H9 (cell line): ENCODE results near the gene MAP7. TPM values are rescaled to one million over a fixed set of nuclear protein-coding genes. Genes with fewer than 3 reads are reported as not detected.

ENCODE experiments used
- DNase-seq: peaks from one replicate; pipeline ENCODE4 v3.0.0-alpha.2; 2017
- H2AFZ ChIP-seq: one replicate; pipeline ENCODE4 v1.6.1; 2013; ENCODE audit warnings: mild to moderate bottlenecking, low read length, control low read depth, moderate library complexity
- H2AK5ac ChIP-seq: 2 replicates; pipeline ENCODE4 v1.6.1; 2013; ENCODE audit warnings: low read length, control low read depth, mixed read lengths; ENCODE audit not compliant: insufficient read length
- H2BK120ac ChIP-seq: one replicate; pipeline ENCODE4 v1.6.1; 2013; ENCODE audit warnings: low read depth, mild to moderate bottlenecking, low read length, control low read depth, inconsistent platforms; ENCODE audit not compliant: poor library complexity, severe bottlenecking
- H2BK12ac ChIP-seq: 2 replicates; pipeline ENCODE4 v1.6.1; 2013; ENCODE audit warnings: low read length, control low read depth, mixed read lengths, low read depth; ENCODE audit not compliant: insufficient read length
- H2BK15ac ChIP-seq: 2 replicates; pipeline ENCODE4 v1.6.1; 2013; ENCODE audit warnings: low read depth, low read length, control low read depth
- H2BK20ac ChIP-seq: one replicate; pipeline ENCODE4 v1.6.1; 2013; ENCODE audit warnings: low read depth, mild to moderate bottlenecking, low read length, control low read depth, inconsistent platforms; ENCODE audit not compliant: poor library complexity, severe bottlenecking
- H2BK5ac ChIP-seq: 2 replicates; pipeline ENCODE4 v1.6.1; 2013; ENCODE audit warnings: low read length, control low read depth, mixed read lengths; ENCODE audit not compliant: insufficient read length
- H3K14ac ChIP-seq: 2 replicates; pipeline ENCODE4 v1.6.1; 2013; ENCODE audit warnings: low read length, control low read depth; ENCODE audit not compliant: insufficient read depth
- H3K18ac ChIP-seq: 2 replicates; pipeline ENCODE4 v1.6.1; 2013; ENCODE audit warnings: low read depth, mild to moderate bottlenecking, mixed read lengths, low read length, control low read depth; ENCODE audit not compliant: insufficient read length
- H3K23ac ChIP-seq: 2 replicates; pipeline ENCODE4 v1.6.1; 2013; ENCODE audit warnings: low read length, control low read depth, mixed read lengths, low read depth; ENCODE audit not compliant: insufficient read length
- H3K23me2 ChIP-seq: 2 replicates; pipeline ENCODE4 v1.6.1; 2013; ENCODE audit warnings: low read depth, mild to moderate bottlenecking, mixed read lengths, low read length, control low read depth; ENCODE audit not compliant: insufficient read length, poor library complexity, severe bottlenecking
- H3K27ac ChIP-seq: 2 replicates; pipeline ENCODE4 v1.5.1; 2013; ENCODE audit warnings: low read length, control low read depth, mixed read lengths, low read depth; ENCODE audit not compliant: insufficient read length
- H3K27me3 ChIP-seq: 2 replicates; pipeline ENCODE4 v1.6.1; 2013; ENCODE audit warnings: low read length, control low read depth, inconsistent platforms; ENCODE audit not compliant: insufficient read depth
- H3K4ac ChIP-seq: 2 replicates; pipeline ENCODE4 v1.6.1; 2013; ENCODE audit warnings: low read depth, mild to moderate bottlenecking, control low read depth, inconsistent platforms, low read length, moderate library complexity
- H3K4me1 ChIP-seq: 2 replicates; pipeline ENCODE4 v1.6.1; 2013; ENCODE audit warnings: low read length, control low read depth, inconsistent platforms; ENCODE audit not compliant: insufficient read depth
- H3K4me2 ChIP-seq: 2 replicates; pipeline ENCODE4 v1.6.1; 2013; ENCODE audit warnings: low read length, control low read depth, mixed read lengths; ENCODE audit not compliant: insufficient read length, insufficient read depth
- H3K56ac ChIP-seq: 2 replicates; pipeline ENCODE4 v1.6.1; 2013; ENCODE audit warnings: low read depth, mild to moderate bottlenecking, mixed read lengths, low read length, control low read depth; ENCODE audit not compliant: insufficient read length
- H3K79me1 ChIP-seq: 2 replicates; pipeline ENCODE4 v1.6.1; 2013; ENCODE audit warnings: low read depth, mild to moderate bottlenecking, moderate library complexity, low read length, control low read depth, inconsistent platforms; ENCODE audit not compliant: insufficient read depth, poor library complexity, severe bottlenecking
- H3K79me2 ChIP-seq: 2 replicates; pipeline ENCODE4 v1.6.1; 2013; ENCODE audit warnings: low read length, control low read depth, inconsistent platforms; ENCODE audit not compliant: insufficient read depth
- H3K9ac ChIP-seq: 2 replicates; pipeline ENCODE4 v1.6.1; 2013; ENCODE audit warnings: low read length, control low read depth, mixed read lengths; ENCODE audit not compliant: insufficient read length; ENCODE audit errors: extremely low read depth
- H3K9me3 ChIP-seq: one replicate; pipeline ENCODE4 v1.6.1; 2013; ENCODE audit warnings: low read depth, low read length, inconsistent platforms; ENCODE audit not compliant: control insufficient read depth
- H3T11ph ChIP-seq: one replicate; pipeline ENCODE4 v1.6.1; 2013; ENCODE audit warnings: mild to moderate bottlenecking, low read length, control low read depth, inconsistent platforms
- H4K20me1 ChIP-seq: one replicate; pipeline ENCODE4 v1.6.1; 2013; ENCODE audit not compliant: control insufficient read depth, insufficient read length, insufficient read depth
- H4K5ac ChIP-seq: 2 replicates; pipeline ENCODE4 v1.6.1; 2013; ENCODE audit warnings: low read depth, mild to moderate bottlenecking, mixed read lengths, low read length, control low read depth; ENCODE audit not compliant: insufficient read length
- H4K8ac ChIP-seq: replicated peaks from 2 replicates; pipeline ENCODE4 v1.6.1; 2013; ENCODE audit warnings: low read length, control low read depth, mixed read lengths, low read depth; ENCODE audit not compliant: insufficient read length
- H4K91ac ChIP-seq: 2 replicates; pipeline ENCODE4 v1.6.1; 2013; ENCODE audit warnings: low read depth, mild to moderate bottlenecking, moderate library complexity, mixed read lengths, low read length, control low read depth; ENCODE audit not compliant: insufficient read length
- H3K27ac Mint-ChIP-seq, 3 experiments: 2 replicates in 2 of 3; 3 replicates in 1 of 3; pipeline ENCODE4 v1.8.0; 2020 to 2021; ENCODE audit warnings: mixed read lengths in 3 of 3, mild to moderate bottlenecking in 1 of 3, moderate library complexity in 1 of 3
- H3K27me3 Mint-ChIP-seq: 2 replicates; pipeline ENCODE4 v1.8.0; 2021; ENCODE audit warnings: low read depth, mild to moderate bottlenecking, moderate library complexity, mixed read lengths
- H3K36me3 Mint-ChIP-seq, 3 experiments: 2 replicates in 2 of 3; 3 replicates in 1 of 3; pipeline ENCODE4 v1.8.0; 2020 to 2021; ENCODE audit warnings: low read depth in 3 of 3, mixed read lengths in 3 of 3; ENCODE audit not compliant: insufficient read depth in 1 of 3
- H3K4me1 Mint-ChIP-seq, 2 experiments: 2 replicates each; pipeline ENCODE4 v1.8.0; 2020; ENCODE audit warnings: mixed read lengths in 2 of 2
- H3K4me3 Mint-ChIP-seq, 2 experiments: 2 replicates in 1 of 2; 3 replicates in 1 of 2; pipeline ENCODE4 v1.8.0; 2020 to 2021; ENCODE audit warnings: mild to moderate bottlenecking in 2 of 2, mixed read lengths in 2 of 2, moderate library complexity in 1 of 2
- H3K9me3 Mint-ChIP-seq, 2 experiments: 2 replicates in 1 of 2; 3 replicates in 1 of 2; pipeline ENCODE4 v1.8.0; 2020; ENCODE audit warnings: mild to moderate bottlenecking in 2 of 2, mixed read lengths in 2 of 2, moderate library complexity in 1 of 2
- CTCF ChIP-seq: fragments of 200-600 bp; sonication (generic); conservative IDR thresholded peaks from 3 replicates; pipeline ENCODE4 v1.8.0; 2021; ENCODE audit warnings: antibody characterized with exemption, mild to moderate bottlenecking
- WGBS: extraction: QIAGEN DNeasy Blood & Tissue Kit; methylation state at CpG from one replicate; pipeline ENCODE4 v1.1.7; 2013; ENCODE audit warnings: missing lambda C conversion rate, low lambda C conversion rate, mixed read lengths; ENCODE audit not compliant: insufficient read length; ENCODE audit errors: extremely low coverage; 5-methylcytosine and 5-hydroxymethylcytosine counted together
- total RNA-seq: library from RNA; stranded (reverse); gene quantifications from 2 replicates; pipeline ENCODE4 v1.2.1, GENCODE V29; 2021

Gene MAP7
- total RNA-seq, 1 experiment from 2014 or later, result 51.1 TPM

- Mint-ChIP-seq H3K27me3 (no peaks in the 10 kb centered on the region), H3K36me3 (peaks cover 5 to 29% (median 7%) of the 10 kb centered on the region in 3 experiments; a peak in 6 of 7 replicates), H3K27ac (peak overlapping the region in 1 of 3 experiments; percentile 78; a peak in 2 of 7 replicates), H3K9me3 (no peaks in the 10 kb centered on the region), H3K4me1 (peaks cover 18 to 27% of the 10 kb centered on the region in 2 experiments), H3K4me3 (no peak overlapping the region)
- H2BK15ac ChIP-seq, result no peak overlapping the region
- peak; percentile 47 for DNase-seq
- H3K4ac ChIP-seq, result no peak overlapping the region
- H3K27me3 ChIP-seq, result no peaks in the 10 kb centered on the region
- H3K79me2 ChIP-seq, result no peaks in the 10 kb centered on the region
- no peak overlapping the region for H2BK5ac ChIP-seq
- H3K79me1 ChIP-seq, result no peaks in the 10 kb centered on the region
- no peak overlapping the region for H3K18ac ChIP-seq
- H3K23me2 ChIP-seq, result no peaks in the 10 kb centered on the region
- H4K91ac ChIP-seq, result no peak overlapping the region
- no peak overlapping the region for H3K56ac ChIP-seq
- no peak overlapping the region for H3K4me2 ChIP-seq
- no peak overlapping the region for H2BK12ac ChIP-seq
- no peaks in the 10 kb centered on the region for H3K9me3 ChIP-seq
- H4K5ac ChIP-seq, result no peak overlapping the region
- H3K14ac ChIP-seq, result no peak overlapping the region
- H2BK20ac ChIP-seq, result no peak overlapping the region
- no peaks in the 10 kb centered on the region for H4K20me1 ChIP-seq
- no peak for TF ChIP-seq CTCF
- H3K27ac ChIP-seq, result no peak overlapping the region
- H3T11ph ChIP-seq, result no peak overlapping the region
- no peaks in the 10 kb centered on the region; the same call in 1 of the 2 replicates for H3K4me1 ChIP-seq
- no CpG with 5 or more reads among the region's 2 CpGs for WGBS
- H3K23ac ChIP-seq, result no peak overlapping the region
- no peak overlapping the region for H2AFZ ChIP-seq
- no peak overlapping the region for H4K8ac ChIP-seq
- no peak overlapping the region for H2AK5ac ChIP-seq
- H2BK120ac ChIP-seq, result no peak overlapping the region
- H3K9ac ChIP-seq, result no peak overlapping the region
Measured at GRCh38 chr6:136351518-136352110, 198.6 kb downstream of the MAP7 start.
